OCI-LY1 (cell line): ENCODE data around the gene EMSY.

Source experiments
- H2AFZ ChIP-seq: fragments of 200-600 bp; sonication (generic), shearing (Covaris generic); 2 replicates; pipeline ENCODE4 v1.6.0; 2014; ENCODE audit warnings: antibody characterized with exemption, mild to moderate bottlenecking, low read length
- H3F3A ChIP-seq: fragments of 200-600 bp; sonication (generic), shearing (Covaris generic); 2 replicates; pipeline ENCODE4 v1.6.0; 2014; ENCODE audit warnings: mild to moderate bottlenecking, antibody characterized with exemption, low read length, moderate library complexity; ENCODE audit not compliant: insufficient read depth
- H3K27ac ChIP-seq: fragments of 200-600 bp; sonication (generic); 2 replicates; pipeline ENCODE4 v1.5.1; 2014; ENCODE audit warnings: low read length, mixed run types, mild to moderate bottlenecking, low read depth; ENCODE audit not compliant: poor library complexity, severe bottlenecking
- H3K27me3 ChIP-seq: fragments of 200-600 bp; sonication (generic); 2 replicates; pipeline ENCODE4 v1.6.0; 2014; ENCODE audit warnings: antibody characterized with exemption, mild to moderate bottlenecking, low read length, moderate library complexity; ENCODE audit not compliant: insufficient read depth
- H3K36me3 ChIP-seq: fragments of 200-600 bp; sonication (generic); 2 replicates; pipeline ENCODE4 v1.6.1; 2014; ENCODE audit warnings: mild to moderate bottlenecking, antibody characterized with exemption, low read length, moderate library complexity, mixed read lengths; ENCODE audit not compliant: insufficient read depth
- H3K4me1 ChIP-seq: fragments of 200-600 bp; sonication (generic); 2 replicates; pipeline ENCODE4 v1.5.1; 2014; ENCODE audit warnings: mild to moderate bottlenecking, low read length, moderate library complexity; ENCODE audit not compliant: insufficient read depth, severe bottlenecking
- H3K4me2 ChIP-seq: fragments of 200-600 bp; sonication (generic), shearing (Covaris generic); 2 replicates; pipeline ENCODE4 v1.6.1; 2014; ENCODE audit warnings: low read length
- H3K4me3 ChIP-seq: fragments of 200-600 bp; sonication (generic); 2 replicates; pipeline ENCODE4 v1.5.1; 2014; ENCODE audit warnings: low read length, low read depth, mild to moderate bottlenecking, mixed read lengths; ENCODE audit not compliant: poor library complexity, severe bottlenecking
- H3K79me2 ChIP-seq: fragments of 200-600 bp; shearing (Covaris generic); 2 replicates; pipeline ENCODE4 v1.6.1; 2016; ENCODE audit warnings: mixed run types, low read length, mixed read lengths; ENCODE audit not compliant: insufficient read depth
- H3K9ac ChIP-seq: fragments of 200-600 bp; sonication (generic), shearing (Covaris generic); 2 replicates; pipeline ENCODE4 v1.6.1; 2014; ENCODE audit warnings: mild to moderate bottlenecking, low read length, mixed read lengths
- H3K9me2 ChIP-seq: fragments of 200-600 bp; sonication (generic), shearing (Covaris generic); 2 replicates; pipeline ENCODE4 v1.6.1; 2014; ENCODE audit warnings: low read depth, mild to moderate bottlenecking, low read length, mixed read lengths
- H3K9me3 ChIP-seq: fragments of 200-600 bp; shearing (Covaris generic); 2 replicates; pipeline ENCODE4 v1.6.1; 2014; ENCODE audit warnings: low read length, mixed read lengths
- H4K20me1 ChIP-seq: fragments of 200-600 bp; sonication (generic), shearing (Covaris generic); 2 replicates; pipeline ENCODE4 v1.6.0; 2016; ENCODE audit warnings: mild to moderate bottlenecking, low read length; ENCODE audit not compliant: insufficient read depth
- EZH2 ChIP-seq: fragments of 200-600 bp; sonication (generic), shearing (Covaris generic); IDR thresholded peaks from 2 replicates; pipeline ENCODE4 v1.8.0; 2017; ENCODE audit warnings: borderline replicate concordance, mixed run types, mild to moderate bottlenecking, antibody characterized with exemption, low read length, moderate library complexity, mixed read lengths
- TF ChIP-seq, protein P1 (sequence below): fragments of 200-600 bp; sonication (generic), shearing (Covaris generic); IDR thresholded peaks from 2 replicates; pipeline ENCODE4 v1.5.1; 2017; ENCODE audit warnings: mild to moderate bottlenecking, antibody characterized with exemption, low read length, moderate library complexity, mixed read lengths

Gene EMSY

DNA sequence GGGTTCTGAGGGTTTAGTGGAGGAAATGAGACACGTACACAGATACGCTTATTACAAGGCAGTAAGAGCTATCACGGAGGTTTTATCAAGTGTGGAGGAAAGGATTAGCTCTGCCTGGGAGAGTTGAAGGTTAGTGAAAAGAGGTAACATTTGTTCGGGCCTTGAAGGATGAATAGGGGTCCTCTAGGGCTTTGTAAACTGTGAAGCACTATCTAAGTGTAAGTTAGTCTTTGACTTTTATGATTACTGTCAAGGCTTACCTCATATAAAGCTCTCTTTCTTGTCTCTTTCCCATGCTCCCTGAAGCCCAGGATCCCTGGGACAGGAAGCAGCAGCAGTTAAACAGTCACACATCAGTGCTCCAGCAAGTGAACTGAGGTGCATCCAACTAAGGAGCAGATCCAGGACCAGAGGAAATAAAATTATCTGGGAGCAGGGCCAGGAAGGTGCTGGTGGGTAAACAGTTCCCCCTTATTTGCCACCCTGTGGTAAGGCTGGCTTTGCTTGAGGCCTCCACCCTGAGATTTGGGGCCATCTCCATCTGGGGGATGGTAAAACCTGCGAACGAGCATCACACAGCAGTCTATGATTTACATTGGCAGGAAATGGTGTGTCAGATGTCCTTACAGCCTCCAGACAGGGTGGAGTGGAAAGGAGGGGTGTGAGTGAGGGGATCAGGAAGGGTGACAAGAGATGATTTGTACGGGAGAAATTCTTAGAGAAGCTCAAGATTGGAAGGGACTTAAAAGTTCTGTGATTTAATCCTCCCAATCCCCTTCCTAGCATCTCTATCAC is 36.5 kb upstream of the EMSY start:
- Histone ChIP-seq H3K9me2 (no peaks in the 10 kb centered on the region), H3K79me2 (no peaks in the 10 kb centered on the region), H3K9ac (no peak overlapping the region), H3K9me3 (no peaks in the 10 kb centered on the region), H3K27ac (no peak overlapping the region), H2AFZ (no peak overlapping the region), H3K4me2 (no peak overlapping the region), H3K4me1 (no peaks in the 10 kb centered on the region), H3K36me3 (no peaks in the 10 kb centered on the region), H4K20me1 (no peaks in the 10 kb centered on the region), H3K27me3 (no peaks in the 10 kb centered on the region; the same call in 1 of the 2 replicates), H3F3A (no peaks in the 10 kb centered on the region; the same call in 1 of the 2 replicates), H3K4me3 (no peak overlapping the region)
- no peak for TF ChIP-seq EZH2
- TF ChIP-seq, protein P1, sequence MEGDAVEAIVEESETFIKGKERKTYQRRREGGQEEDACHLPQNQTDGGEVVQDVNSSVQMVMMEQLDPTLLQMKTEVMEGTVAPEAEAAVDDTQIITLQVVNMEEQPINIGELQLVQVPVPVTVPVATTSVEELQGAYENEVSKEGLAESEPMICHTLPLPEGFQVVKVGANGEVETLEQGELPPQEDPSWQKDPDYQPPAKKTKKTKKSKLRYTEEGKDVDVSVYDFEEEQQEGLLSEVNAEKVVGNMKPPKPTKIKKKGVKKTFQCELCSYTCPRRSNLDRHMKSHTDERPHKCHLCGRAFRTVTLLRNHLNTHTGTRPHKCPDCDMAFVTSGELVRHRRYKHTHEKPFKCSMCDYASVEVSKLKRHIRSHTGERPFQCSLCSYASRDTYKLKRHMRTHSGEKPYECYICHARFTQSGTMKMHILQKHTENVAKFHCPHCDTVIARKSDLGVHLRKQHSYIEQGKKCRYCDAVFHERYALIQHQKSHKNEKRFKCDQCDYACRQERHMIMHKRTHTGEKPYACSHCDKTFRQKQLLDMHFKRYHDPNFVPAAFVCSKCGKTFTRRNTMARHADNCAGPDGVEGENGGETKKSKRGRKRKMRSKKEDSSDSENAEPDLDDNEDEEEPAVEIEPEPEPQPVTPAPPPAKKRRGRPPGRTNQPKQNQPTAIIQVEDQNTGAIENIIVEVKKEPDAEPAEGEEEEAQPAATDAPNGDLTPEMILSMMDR = no peak

DNA sequence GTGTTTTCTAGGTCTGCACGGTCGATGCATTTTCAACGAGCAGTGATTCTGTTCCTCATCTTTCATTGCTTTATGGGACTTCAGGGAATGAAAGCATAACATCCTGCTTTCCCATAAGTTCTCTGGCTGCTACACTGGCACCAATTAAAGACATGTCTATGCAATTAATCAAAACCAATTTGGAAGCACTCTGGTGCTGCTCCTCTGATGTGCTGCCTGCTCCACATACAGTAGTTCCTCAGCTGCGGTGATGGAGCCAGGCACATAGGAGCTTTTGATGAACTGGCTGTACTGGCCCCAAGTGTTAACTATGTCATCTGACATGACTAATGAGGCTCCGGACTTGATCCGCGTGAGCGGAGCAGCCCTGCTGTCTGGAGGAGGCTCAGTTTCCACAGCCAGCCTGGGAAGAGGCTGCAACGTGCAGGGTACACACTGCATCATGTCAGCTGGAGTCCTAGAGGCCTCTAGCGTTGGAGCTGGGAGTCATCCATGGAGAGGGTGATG is 33.9 kb upstream of the EMSY start:
- no peaks in the 10 kb centered on the region for H3F3A ChIP-seq
- H3K9ac ChIP-seq = no peak overlapping the region
- no peak for TF ChIP-seq EZH2
- TF ChIP-seq, protein P1 = no peak
- no peaks in the 10 kb centered on the region for H3K27me3 ChIP-seq
- H3K4me1 ChIP-seq = no peaks in the 10 kb centered on the region
- H3K79me2 ChIP-seq = no peaks in the 10 kb centered on the region
- H3K27ac ChIP-seq = no peak overlapping the region
- no peaks in the 10 kb centered on the region for H3K9me2 ChIP-seq
- no peaks in the 10 kb centered on the region for H3K36me3 ChIP-seq
- H3K4me2 ChIP-seq = no peak overlapping the region
- no peak overlapping the region for H3K4me3 ChIP-seq
- no peaks in the 10 kb centered on the region for H4K20me1 ChIP-seq
- H2AFZ ChIP-seq = no peak overlapping the region
- no peaks in the 10 kb centered on the region for H3K9me3 ChIP-seq

DNA sequence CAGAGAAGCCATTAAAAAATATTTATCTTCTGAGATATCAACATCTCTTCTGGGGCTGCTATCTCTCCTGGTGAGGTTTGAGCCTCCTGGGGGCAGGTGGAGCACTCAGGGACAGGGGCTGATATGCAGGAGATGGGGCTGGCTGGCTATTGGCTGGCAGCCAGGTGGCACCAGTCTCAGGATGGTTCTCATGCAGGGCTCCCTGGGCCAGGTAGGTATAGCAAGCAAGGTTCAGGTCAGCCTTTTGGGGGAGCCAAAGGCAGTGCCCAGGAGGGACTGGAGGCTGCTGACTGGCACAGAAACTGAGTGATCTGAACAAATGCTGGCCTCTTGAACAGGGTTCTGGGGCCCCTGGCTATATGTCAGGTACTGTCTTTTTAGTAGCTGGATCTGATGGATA is 29.7 kb upstream of the EMSY start:
- Histone ChIP-seq H3K36me3 (no peaks in the 10 kb centered on the region), H3K79me2 (no peaks in the 10 kb centered on the region), H3K9me3 (no peaks in the 10 kb centered on the region), H3K27me3 (no peaks in the 10 kb centered on the region), H3K9me2 (no peaks in the 10 kb centered on the region), H3K4me3 (no peak overlapping the region), H3K4me1 (no peaks in the 10 kb centered on the region), H3K9ac (no peak overlapping the region), H3K4me2 (no peak overlapping the region), H4K20me1 (no peaks in the 10 kb centered on the region), H2AFZ (no peak overlapping the region), H3K27ac (no peak overlapping the region), H3F3A (no peaks in the 10 kb centered on the region)
- TF ChIP-seq EZH2 = no peak
- TF ChIP-seq, protein P1 = no peak; the same call in 1 of the 2 replicates
